DOHH2 (cell line): ENCODE data around the gene NUP210.

Experiments
- CTCF ChIP-seq: fragments of 200-600 bp; sonication (generic); IDR thresholded peaks from one replicate; pipeline ENCODE4 v1.5.1; 2014; ENCODE audit warnings: antibody characterized with exemption, mild to moderate bottlenecking, low read depth, low read length; ENCODE audit not compliant: poor library complexity, severe bottlenecking
- EZH2phosphoT487 ChIP-seq: fragments of 200-600 bp; sonication (generic); IDR thresholded peaks from 2 replicates; pipeline ENCODE4 v1.6.1; 2017; ENCODE audit warnings: borderline replicate concordance, mild to moderate bottlenecking, antibody characterized with exemption, low read length, moderate library complexity, mixed read lengths

- TF ChIP-seq CTCF: no peak
- TF ChIP-seq EZH2phosphoT487: no peak
Measured at GRCh38 chr3:13329746-13330145, 90.4 kb downstream of the NUP210 start.
